Measurements from ENCODE around the gene RNASEL.

DNA sequence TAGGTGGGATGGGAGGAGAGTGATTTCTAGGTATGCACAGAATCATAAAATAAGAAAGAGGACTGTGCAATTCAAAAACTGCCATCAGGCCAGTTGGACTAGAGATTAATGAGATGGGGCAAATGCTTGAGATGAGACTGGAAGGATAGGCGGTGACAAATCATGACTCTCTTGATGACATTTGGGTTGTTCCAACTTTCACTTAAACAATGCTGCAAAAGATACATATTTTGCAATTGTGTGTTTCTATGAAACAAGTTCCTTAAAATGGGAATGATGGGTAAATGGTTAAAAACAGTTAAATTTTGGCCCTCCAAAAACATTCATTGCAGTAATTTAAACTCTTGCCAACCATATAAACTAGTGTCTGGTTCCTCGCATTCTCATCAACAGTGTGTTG lies 55.2 kb downstream of the RNASEL start:
- TF ChIP-seq CTCF (IDR thresholded peaks at IDR 0.05) (no peak), POLR2AphosphoS5 (IDR thresholded peaks at IDR 0.05; ENCODE audit: low read depth, low read length) (no peak), TCF7L2 (IDR thresholded peaks at IDR 0.05; ENCODE audit: low read depth, low read length) (no peak)
- TF ChIP-seq, protein P1, sequence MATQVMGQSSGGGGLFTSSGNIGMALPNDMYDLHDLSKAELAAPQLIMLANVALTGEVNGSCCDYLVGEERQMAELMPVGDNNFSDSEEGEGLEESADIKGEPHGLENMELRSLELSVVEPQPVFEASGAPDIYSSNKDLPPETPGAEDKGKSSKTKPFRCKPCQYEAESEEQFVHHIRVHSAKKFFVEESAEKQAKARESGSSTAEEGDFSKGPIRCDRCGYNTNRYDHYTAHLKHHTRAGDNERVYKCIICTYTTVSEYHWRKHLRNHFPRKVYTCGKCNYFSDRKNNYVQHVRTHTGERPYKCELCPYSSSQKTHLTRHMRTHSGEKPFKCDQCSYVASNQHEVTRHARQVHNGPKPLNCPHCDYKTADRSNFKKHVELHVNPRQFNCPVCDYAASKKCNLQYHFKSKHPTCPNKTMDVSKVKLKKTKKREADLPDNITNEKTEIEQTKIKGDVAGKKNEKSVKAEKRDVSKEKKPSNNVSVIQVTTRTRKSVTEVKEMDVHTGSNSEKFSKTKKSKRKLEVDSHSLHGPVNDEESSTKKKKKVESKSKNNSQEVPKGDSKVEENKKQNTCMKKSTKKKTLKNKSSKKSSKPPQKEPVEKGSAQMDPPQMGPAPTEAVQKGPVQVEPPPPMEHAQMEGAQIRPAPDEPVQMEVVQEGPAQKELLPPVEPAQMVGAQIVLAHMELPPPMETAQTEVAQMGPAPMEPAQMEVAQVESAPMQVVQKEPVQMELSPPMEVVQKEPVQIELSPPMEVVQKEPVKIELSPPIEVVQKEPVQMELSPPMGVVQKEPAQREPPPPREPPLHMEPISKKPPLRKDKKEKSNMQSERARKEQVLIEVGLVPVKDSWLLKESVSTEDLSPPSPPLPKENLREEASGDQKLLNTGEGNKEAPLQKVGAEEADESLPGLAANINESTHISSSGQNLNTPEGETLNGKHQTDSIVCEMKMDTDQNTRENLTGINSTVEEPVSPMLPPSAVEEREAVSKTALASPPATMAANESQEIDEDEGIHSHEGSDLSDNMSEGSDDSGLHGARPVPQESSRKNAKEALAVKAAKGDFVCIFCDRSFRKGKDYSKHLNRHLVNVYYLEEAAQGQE (IDR thresholded peaks at IDR 0.05; ENCODE audit: insufficient read depth in 1 of 2, low read depth in 2 of 2, low read length in 1 of 2), result no peak

All from Panc1 (cell line).